HG02798 (cell line): ENCODE data around the gene PRDM16.

ENCODE experiments used
- ATAC-seq: cut with Tn5 transposase; IDR thresholded peaks from one replicate; pipeline ENCODE4 v1.9.1; 2021; ENCODE audit warnings: mild to moderate bottlenecking; ENCODE audit not compliant: unreplicated experiment, poor library complexity

PRDM16 gene

GRCh38 chr1:3031401-3032221 is 37.4 kb upstream of the PRDM16 start:
- no peak for ATAC-seq

GRCh38 chr1:3032371-3033039 is 36.5 kb upstream of the PRDM16 start:
- ATAC-seq: no peak

- ATAC-seq: no peak
Observed at GRCh38 chr1:3033040-3033789, 35.8 kb upstream of the PRDM16 start.

GRCh38 chr1:3033790-3034090 is 35.3 kb upstream of the PRDM16 start:
- no peak for ATAC-seq

GRCh38 chr1:3034162-3034561 is 34.8 kb upstream of the PRDM16 start:
- no peak for ATAC-seq

- no peak for ATAC-seq
Observed at GRCh38 chr1:3034728-3035562, 34.1 kb upstream of the PRDM16 start.

GRCh38 chr1:3035563-3036446 is 33.2 kb upstream of the PRDM16 start:
- no peak for ATAC-seq

- no peak for ATAC-seq
Observed at GRCh38 chr1:3036447-3037280, 32.3 kb upstream of the PRDM16 start.

- ATAC-seq: no peak
Observed at GRCh38 chr1:3037281-3038040, 31.5 kb upstream of the PRDM16 start.

GRCh38 chr1:3038113-3038551 is 30.9 kb upstream of the PRDM16 start:
- ATAC-seq: no peak

- no peak for ATAC-seq
Observed at GRCh38 chr1:3038571-3039181, 30.3 kb upstream of the PRDM16 start.

GRCh38 chr1:3040004-3040403 is 29.0 kb upstream of the PRDM16 start:
- ATAC-seq: no peak

- ATAC-seq: no peak
Observed at GRCh38 chr1:3042481-3042880, 26.5 kb upstream of the PRDM16 start.

GRCh38 chr1:3049164-3049563 is 19.8 kb upstream of the PRDM16 start:
- no peak for ATAC-seq

- ATAC-seq: no peak
Observed at GRCh38 chr1:3049905-3050304, 19.1 kb upstream of the PRDM16 start.

- no peak for ATAC-seq
Observed at GRCh38 chr1:3050603-3051002, 18.4 kb upstream of the PRDM16 start.
